AG08395 (cell line): Measurements from ENCODE around the gene UBXN4.
"Not testable (repeated sequence)": the region's sequence is repeated elsewhere in the genome, so short reads cannot be mapped to it uniquely, and the experiment has no call there.

Experiments
- DNase-seq: peaks from one replicate; pipeline ENCODE4 v3.0.0; 2012; ENCODE audit warnings: mixed read lengths, low spot score

UBXN4 gene, protein sequence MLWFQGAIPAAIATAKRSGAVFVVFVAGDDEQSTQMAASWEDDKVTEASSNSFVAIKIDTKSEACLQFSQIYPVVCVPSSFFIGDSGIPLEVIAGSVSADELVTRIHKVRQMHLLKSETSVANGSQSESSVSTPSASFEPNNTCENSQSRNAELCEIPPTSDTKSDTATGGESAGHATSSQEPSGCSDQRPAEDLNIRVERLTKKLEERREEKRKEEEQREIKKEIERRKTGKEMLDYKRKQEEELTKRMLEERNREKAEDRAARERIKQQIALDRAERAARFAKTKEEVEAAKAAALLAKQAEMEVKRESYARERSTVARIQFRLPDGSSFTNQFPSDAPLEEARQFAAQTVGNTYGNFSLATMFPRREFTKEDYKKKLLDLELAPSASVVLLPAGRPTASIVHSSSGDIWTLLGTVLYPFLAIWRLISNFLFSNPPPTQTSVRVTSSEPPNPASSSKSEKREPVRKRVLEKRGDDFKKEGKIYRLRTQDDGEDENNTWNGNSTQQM

DNA sequence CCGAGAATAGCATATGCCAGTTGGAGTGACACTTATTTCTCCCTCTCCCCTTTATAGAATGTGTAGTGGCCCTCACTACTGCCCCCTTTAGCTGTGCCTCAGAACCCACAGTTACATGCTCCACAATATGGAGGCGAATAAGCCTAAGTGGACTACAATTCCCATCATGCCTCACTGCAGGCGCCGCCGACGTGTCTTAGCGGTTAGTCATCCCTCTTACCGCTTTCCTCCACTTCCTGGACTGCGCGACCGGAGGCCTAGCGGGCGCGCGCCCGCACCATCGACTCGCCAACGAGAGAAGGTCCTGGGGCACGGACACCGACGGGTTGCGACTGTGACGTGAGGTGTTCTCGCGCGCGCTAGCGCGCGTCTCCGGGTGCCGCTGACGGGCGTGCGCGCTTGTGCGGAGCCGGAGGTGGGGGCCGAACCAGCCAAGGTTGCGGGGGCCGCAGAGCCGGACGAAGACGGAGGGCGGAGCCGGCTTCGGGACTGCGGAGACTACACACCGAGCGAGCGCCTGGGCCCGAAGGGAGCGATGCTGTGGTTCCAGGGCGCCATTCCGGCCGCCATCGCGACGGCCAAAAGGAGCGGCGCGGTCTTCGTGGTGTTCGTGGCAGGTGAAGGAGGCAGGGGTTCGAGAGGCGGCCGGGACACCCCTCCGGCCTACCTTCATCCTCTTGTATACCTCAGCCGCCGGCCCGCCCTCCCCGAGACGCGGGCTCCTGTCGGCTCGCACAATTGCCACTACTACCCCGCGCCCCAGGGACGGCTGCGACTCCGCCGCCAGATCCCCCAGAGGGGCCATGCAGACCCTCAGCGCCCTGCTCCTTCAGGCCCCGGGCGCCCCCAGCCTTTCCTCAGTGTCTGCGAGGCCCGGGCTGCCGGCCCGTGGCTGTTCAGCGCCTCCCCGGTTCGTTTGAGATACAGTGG is at the start of gene UBXN4:
UBXN4 (plus strand) TSS at position 461 of the 930 bp plus-strand sequence; CDS start at position 536, 75 bp downstream.
- DNase-seq: peak; percentile 97

DNA sequence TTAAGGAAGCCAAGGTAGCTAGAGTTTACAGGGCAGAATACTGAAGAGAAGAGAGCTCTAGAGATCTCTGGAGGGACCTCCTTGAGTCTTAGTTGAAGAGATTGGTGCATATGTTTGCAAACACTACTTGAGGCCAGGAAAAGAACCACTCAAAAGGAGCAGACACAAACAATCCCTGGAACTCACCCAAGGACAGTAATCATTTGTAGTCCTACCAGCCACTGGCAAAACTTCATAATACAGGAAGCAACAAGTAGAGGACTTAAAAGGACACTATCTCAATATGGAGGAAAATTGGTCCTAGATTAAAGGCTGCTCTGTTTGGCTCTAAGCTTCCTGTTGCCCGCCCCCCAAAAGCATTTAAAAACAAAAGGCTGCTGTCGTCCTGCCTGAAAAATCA is 46.9 kb upstream of the UBXN4 start:
- DNase-seq: peak; percentile 21

DNA sequence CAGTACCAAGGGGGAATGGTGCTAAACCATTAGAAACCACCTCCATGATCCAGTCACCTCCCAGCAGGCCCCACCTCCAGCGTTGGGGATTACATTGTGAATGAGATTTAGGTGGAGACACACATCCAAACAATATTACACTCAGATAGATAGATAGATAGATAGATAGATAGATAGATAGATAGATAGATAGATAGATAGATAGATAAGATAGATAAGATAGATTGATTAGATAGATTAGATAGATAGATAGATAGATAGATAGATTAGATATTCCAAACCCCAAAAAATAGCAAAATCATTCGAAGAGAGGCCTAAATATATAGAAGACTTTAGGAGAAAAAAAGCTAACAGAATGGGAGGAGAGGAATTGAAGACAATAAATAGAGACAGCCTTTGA is 42.8 kb upstream of the UBXN4 start:
- DNase-seq: no peak

DNA sequence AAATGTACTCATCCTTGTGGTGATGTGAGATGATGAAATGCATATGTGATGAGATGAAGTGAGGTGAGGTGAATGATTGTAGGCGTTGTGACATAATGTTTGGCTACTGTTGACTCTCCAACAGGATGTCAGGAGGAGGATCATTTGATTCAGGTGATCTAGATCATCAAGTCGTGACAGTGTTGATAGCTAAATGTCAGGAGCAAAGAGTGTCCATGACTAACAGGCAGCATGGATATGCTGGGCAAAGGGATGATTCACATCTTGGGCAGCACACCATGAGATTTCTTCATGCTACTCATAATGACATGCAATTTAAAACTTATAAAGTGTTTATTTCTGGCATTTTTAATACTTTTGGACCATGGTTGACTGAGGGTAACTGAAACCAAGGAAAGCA is 40.2 kb upstream of the UBXN4 start:
- DNase-seq: peak; percentile 38

DNA sequence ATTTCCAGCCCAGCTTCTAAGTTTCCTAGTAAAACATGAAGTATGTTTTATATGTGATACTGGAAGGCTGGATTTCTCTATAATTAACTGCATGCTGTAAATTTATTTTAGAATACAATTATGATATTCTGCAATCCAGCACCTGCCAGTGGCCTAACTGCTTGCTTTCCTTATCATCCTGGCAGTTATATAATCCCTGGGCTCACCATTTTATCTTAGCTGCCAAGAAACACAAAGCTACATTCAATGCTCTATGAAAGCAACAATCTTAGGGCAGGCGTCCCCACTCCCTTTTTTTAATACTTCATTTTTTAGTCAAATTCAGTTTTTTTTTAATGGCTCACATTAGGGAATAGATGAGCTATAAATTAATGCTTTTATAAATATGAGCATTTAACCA is 38.4 kb upstream of the UBXN4 start:
- no peak for DNase-seq

DNA sequence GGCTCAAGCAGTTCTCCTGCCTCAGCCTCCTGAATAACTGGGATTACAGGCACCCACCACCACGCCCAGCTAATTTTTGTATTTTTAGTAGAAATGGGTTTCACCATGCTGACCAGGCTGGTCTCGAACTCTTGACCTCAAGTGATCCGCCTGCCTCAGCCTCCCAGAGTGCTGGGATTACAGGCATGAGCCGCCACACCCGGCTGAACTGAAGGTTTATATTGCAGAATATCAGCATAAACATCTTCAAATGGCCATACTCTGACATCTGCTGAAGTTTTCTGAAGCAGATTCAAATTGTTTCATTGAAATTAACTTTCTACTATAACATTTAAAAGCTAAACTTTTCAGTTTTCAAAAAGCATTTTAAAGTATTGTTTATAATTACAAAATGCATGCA is 37.6 kb upstream of the UBXN4 start:
- not testable (repeated sequence) for DNase-seq

DNA sequence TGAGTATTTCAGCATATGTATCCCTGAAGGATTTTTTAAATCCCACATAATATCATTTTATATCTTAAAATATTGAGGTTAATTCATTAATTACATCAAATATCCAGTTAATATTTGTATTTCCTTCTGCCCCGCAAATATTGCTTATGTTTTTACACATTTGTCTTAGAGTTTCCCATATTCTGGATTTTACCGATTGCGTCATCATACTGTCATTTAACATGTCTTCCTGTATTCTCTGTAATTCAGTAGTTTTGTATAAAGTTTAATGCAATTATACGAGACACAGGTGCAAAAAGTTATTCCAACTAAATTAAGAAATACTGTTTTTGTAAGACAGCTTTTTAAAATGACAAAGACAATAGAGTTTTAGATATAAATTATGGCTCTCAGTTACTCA is 33.5 kb upstream of the UBXN4 start:
- DNase-seq: no peak

DNA sequence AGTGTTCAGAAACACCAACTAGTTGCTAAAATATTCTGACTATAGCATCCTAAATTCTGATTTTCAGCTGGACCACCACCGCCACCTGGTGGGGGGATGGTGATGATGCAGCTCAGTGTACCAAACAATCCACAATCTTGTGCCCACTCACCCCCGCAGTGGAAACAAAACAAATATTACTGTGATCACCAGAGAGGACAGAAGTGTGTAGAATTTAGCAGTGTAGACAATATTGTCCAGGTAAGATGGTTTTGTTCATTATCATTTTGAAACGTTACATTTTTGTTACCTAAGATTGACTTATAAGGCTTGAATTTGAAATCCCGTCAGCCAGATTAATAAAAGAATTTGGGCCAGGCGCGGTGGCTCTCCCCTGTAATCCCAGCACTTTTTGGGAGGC is 31.7 kb upstream of the UBXN4 start:
- peak; percentile 71 for DNase-seq

DNA sequence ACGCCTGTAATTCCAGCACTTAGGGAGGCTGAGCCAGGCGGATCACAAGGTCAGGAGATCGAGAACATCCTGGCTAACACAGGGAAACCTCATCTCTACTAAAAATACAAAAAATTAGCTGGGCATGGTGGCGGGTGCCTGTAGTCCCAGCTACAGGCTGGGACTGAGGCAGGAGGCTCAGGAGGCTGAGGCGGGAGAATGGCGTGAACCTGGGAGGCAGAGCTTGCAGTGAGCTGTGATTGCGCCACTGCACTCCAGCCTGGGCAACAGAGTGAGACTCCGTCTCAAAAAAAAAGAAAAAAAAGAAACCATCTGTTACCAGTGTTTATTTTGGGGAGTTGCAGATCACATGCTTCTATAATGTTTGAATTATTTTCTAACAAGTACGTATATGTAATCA is 26.6 kb upstream of the UBXN4 start:
- not testable (repeated sequence) for DNase-seq

DNA sequence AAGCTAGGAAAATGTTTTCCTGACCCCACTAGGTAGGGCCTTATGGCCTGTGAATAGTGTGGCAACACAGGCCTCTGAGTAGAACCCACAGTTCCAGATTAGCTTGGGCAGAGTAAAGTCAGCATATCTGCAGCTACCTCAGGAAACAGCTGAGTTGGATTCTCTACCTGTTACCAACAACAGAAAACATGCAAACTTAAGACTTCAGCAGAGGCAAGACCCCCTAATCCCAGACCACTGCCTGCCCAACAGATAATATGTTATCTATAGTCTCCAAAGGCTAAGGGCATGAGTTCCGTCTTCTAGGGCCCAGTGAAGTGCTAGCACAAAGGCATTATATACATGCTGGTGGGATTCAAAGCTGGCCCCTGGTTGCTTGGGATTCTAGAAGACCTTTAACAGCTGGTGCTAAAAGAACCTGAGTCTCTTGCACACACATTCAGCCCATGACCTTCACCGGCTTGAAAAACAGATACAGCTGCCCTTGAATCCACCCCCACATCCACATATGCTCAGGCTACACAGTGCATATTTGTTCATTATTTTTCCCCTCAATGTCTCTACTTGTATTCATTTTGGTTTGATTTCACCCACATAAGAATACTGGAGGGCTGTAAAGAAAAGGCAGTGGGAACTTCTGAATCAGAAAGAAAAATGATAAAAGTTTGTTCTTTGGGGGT is 13.5 kb upstream of the UBXN4 start:
- no peak for DNase-seq

DNA sequence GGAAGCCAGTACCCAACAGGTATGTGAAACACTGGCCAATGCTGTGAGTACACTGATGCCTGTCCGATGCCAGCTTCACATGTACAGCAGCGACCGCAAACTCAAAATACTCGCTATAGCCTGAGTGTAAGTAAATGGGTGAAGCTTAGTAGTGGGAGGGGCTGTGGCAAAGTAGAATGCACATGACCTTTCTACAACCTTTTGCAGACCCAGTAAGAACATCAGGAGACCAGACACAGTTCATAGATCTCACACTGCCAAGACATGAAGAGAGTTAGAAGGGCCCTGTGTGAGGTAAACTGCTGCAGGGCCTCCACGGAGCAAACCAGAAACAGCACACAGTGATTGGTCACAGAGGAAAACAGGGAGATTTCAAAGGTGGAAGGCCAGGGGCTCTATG is 9.1 kb upstream of the UBXN4 start:
- no peak for DNase-seq

DNA sequence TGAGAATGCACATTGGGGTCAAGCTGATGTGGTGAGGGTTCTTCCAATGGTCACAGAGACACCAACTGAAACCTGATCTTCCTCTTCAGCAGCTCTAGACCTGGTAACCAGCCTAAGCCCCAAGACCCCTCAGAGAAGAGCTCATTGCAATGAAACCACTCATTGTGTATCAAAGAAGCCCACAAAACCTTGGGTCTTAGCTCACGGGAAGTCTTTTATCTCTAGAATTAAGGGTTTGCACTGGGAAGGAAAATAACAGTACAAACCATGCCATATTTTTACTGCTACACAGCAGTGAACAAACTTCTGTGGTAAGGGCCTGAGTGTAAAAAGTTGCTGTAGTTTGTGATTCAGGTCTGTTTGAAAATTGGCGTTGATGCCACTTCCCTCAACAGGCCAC is 8.6 kb upstream of the UBXN4 start:
- no peak for DNase-seq

DNA sequence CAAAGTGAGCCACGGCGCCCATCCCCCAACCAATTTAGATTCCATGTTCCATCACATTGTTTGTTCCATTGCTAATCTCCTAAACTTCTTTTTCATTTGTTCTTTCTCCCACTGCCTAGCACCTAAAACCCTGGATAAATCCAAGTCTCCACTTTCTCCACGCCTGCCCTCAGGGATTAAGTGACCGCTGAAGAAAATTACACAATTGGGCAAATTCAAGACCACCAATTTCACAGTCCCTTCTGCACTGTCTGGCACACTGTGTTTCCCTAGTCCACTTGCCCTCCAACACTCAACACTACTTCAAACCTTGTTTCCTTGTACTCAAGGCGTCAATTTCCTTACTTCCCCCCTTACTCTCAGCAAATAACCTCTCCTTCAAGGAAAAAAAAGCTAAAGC is 5.1 kb upstream of the UBXN4 start:
- DNase-seq: no peak

DNA sequence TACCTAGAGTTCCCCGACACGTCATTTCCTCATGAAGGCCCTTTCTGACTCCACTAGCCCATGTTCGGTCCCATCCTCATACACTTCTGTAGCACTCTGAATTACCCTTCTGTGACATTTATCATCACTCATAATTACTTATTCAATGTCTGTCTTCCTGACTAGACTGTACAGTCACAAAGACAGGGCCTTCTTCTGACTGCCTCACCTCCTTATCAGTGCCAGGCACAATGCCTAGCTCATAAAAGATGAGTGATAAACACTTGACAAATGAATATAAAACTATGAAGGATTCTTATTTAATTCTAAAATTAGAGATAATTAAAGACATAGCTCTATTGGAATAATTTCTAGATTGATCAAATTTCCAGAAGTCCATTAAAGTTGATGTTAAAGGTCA is 1.4 kb upstream of the UBXN4 start:
- DNase-seq: no peak

DNA sequence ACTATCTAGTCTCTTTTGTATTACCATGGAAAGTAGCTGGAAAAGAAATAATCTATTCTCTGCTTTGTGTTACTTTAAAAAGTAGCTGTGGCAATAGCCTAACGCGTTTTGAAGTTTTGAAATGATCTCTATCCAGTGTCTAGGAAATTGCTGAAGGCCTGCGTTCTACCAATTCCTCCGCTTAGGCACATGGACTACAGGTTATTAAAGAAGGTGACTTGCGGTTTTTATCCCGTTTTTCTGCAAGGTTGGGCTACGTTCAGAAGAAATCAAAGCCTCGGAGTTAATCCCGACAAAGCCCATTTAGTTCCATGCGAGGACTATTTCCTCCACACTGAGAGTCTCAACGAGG is 636 bp upstream of the UBXN4 start:
- DNase-seq: no peak

DNA sequence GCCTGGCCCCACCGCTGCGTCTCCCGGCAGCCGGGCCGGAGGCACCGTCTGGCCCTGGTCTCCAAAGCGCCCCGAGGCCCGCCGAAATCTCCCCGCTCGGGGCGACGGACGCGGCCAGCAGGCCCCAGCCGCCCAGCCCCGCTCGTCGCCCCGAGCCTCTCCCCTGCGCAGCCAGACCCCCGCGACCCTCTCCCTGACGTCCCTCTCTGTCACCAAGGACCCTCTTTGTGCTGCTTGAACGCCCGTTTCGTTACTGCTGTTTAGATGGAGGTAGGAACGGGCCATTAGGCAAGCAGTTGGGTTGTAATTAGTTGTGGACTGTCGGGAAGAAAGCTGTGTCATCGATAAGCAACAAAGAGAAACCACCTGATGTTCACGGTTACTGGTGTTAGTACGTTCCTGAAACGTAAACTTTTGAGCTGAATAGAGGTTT is 686 bp downstream of the UBXN4 start:
- peak; percentile 31 for DNase-seq

DNA sequence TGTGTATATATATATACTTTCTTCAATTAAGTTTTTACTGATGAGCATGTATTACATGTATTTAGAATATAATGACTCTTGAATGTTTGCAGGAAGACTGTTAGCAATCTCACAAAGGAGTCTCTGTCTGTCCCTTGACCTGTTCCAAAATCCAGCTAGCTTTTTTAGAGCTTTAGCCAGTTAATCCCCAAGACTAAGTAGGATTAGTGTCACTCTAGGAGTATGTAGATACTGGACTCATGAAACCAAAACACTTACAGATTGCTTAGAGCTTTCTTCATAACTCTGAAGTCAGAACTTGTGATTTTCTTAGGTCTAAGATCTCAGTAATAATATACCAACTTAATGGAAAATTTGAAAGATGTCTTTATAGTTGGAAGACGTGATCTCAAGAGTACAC is 2.2 kb downstream of the UBXN4 start:
- no peak for DNase-seq

DNA sequence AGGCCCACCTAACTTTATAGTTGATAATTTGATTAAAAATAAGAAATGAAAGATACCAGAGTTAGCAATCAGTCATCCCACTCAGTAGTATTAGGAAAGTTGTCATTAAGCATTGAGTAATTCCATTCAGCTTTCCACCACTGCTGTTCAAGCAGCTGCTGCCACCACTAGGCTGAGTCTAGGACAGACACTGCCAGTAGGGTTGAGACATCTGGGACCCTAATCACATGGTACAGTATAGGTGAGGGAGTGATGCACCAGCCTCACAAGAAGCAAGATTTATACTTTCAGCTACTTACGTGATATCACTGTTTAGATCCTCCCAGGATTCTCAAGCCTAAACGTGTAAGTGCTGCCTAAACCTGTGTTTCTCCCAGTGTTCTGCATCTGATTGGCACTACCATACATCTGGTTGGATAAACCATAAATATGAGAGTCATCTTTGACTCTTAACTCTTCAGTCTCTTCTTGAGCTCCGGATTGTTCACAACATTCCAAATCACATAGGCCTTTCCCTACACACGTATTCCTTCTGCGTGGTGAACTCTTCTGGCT is 3.2 kb downstream of the UBXN4 start:
- DNase-seq: peak; percentile 6

DNA sequence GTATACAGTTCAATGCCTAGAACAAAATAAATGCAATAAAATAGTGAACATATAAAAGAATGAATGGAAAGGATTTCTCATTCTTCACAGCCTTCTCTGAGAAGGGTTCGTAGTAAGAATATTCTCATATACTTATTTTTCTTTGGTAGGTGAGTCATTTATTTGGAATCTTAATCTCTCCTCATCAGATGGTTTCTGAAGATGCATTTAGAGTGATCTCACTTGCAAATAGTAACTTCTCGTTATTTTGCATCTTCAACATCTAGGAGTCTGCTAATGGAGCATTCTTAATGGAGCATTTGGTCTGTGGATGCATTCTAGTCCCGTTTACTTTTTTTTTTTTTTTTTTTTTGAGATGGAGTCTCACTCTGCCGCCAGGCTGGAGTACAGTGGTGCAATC is 3.9 kb downstream of the UBXN4 start:
- peak; percentile 69 for DNase-seq

DNA sequence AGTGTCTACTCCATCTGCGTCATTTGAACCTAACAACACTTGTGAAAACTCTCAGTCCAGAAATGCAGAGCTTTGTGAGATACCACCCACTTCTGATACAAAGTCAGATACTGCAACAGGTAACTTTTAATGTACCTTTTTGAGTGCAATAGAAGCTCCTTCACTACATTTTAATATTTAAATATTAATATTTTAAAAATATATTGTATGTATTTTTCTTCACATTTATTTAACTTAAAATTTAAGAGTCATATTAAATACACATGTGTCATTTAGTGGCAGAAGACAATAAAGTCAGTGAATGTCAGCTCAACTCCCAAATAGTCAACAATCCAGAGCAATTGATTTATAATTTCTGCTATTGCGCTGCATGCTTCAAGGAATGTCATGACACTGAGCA is 13.9 kb downstream of the UBXN4 start:
- no peak for DNase-seq

DNA sequence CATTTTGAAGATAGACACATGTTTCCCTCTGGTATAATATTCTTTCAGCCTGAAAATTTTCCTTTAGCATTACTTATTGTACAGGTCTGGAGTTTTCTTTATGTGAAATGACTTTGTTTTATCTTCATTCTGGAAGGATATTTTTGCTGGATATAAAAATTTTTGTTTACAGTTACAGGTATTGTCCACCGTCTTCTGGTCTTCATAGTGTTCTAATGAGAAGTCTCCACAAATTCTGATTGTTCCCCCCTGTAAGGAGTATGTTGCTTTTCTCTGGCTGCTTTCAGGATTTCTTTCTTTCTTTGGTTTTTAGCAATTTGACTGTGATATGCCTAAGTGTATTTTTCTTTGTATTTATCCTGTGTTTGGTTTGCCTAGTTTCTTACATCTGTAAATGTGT is 15.0 kb downstream of the UBXN4 start:
- DNase-seq: no peak

DNA sequence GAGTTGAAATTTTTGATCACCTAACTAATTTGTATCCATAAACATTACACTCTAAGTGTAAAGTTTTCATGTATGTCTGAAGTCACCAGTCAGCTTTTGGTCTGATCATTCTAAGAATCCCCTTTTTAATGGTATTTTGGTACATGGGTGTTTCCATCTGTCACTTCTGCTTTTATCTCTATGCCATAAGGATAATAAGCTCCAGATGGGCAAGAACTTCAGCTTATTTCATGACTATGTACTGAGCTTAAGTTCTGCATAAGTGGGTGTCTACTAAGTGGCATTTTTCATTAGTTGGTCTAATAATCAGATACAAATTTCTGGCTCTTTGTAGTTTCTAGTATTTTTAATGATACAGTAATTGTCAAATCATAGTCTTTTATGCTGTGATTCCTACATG is 20.4 kb downstream of the UBXN4 start:
- no peak for DNase-seq
